Stimulated activated naive B cell treated with anti-CD40 and anti-IgM and Interleukin-4, amounts not matched to agents 10 μg/mL and 1 μg/mL and 100 μg/mL, for 72 hours (primary cell): ENCODE results near the gene BANK1.

Experiments
- ATAC-seq, 2 donors: fragments of 150-1000 bp; cut with Tn5 transposase; replicated peaks; 2 replicates each; pipeline ENCODE4 v1.10.0; 2021; ENCODE audit warnings: moderate library complexity in 1 of 2
- DNase-seq: peaks from one replicate; pipeline ENCODE4 v3.0.0; 2021
- H3K27ac Mint-ChIP-seq: one replicate; pipeline ENCODE4 v1.8.0; 2022; ENCODE audit warnings: mild to moderate bottlenecking, mixed read lengths
- H3K27me3 Mint-ChIP-seq, 2 donors: one replicate each; pipeline ENCODE4 v1.8.0; 2022; ENCODE audit warnings: mixed read lengths in 2 of 2
- H3K36me3 Mint-ChIP-seq, 2 donors: one replicate each; pipeline ENCODE4 v1.8.0; 2022; ENCODE audit warnings: mixed read lengths in 2 of 2, mild to moderate bottlenecking in 1 of 2
- H3K4me1 Mint-ChIP-seq, 2 donors: one replicate each; pipeline ENCODE4 v1.8.0; 2022; ENCODE audit warnings: mixed read lengths in 2 of 2, mild to moderate bottlenecking in 1 of 2
- H3K4me3 Mint-ChIP-seq, 2 donors: one replicate each; pipeline ENCODE4 v1.8.0; 2022; ENCODE audit warnings: mild to moderate bottlenecking in 2 of 2, mixed read lengths in 2 of 2, moderate library complexity in 1 of 2
- H3K9me3 Mint-ChIP-seq, 2 donors: one replicate each; pipeline ENCODE4 v1.8.0; 2022; ENCODE audit warnings: mixed read lengths in 2 of 2, mild to moderate bottlenecking in 1 of 2

Gene BANK1

GRCh38 chr4:101790521-101791181, at the start of gene BANK1:
Gene BANK1, plus strand, starts transcription at chr4:101790730. Its CDS starts 151 bp downstream, at chr4:101790881.
- peaks cover 4 to 5% of the 10 kb centered on the region in 2 donors for H3K9me3 Mint-ChIP-seq
- peak; percentile 92 to 95 for ATAC-seq
- peaks cover 28 to 55% of the 10 kb centered on the region in 2 donors for H3K4me1 Mint-ChIP-seq
- no peaks in the 10 kb centered on the region for H3K27me3 Mint-ChIP-seq
- peak; percentile 90 for DNase-seq
- H3K36me3 Mint-ChIP-seq = peaks cover 3 to 7% of the 10 kb centered on the region in 2 donors
- H3K4me3 Mint-ChIP-seq = peak within 1 kb of the TSS; percentile 91 to 94
- peak within 1 kb of the TSS; percentile 96 for H3K27ac Mint-ChIP-seq

GRCh38 chr4:101753721-101754120, 36.8 kb upstream of the BANK1 start:
- Mint-ChIP-seq H3K36me3 (peaks cover 0 to 4% of the 10 kb centered on the region in 2 donors), H3K9me3 (peaks cover 3 to 4% of the 10 kb centered on the region in 2 donors), H3K4me1 (peaks cover 6 to 17% of the 10 kb centered on the region in 2 donors), H3K27me3 (no peaks in the 10 kb centered on the region), H3K27ac (no peak overlapping the region), H3K4me3 (no peak overlapping the region)
- DNase-seq (no peak), ATAC-seq (no peak)

GRCh38 chr4:101756181-101756580, 34.3 kb upstream of the BANK1 start:
- no peak overlapping the region for H3K4me3 Mint-ChIP-seq
- H3K27ac Mint-ChIP-seq = no peak overlapping the region
- ATAC-seq (peak in 1 of 2 donors; percentile 43), DNase-seq (no peak)
- H3K27me3 Mint-ChIP-seq = no peaks in the 10 kb centered on the region
- H3K4me1 Mint-ChIP-seq = peaks cover 9 to 17% of the 10 kb centered on the region in 2 donors
- H3K9me3 Mint-ChIP-seq = peaks cover 3 to 4% of the 10 kb centered on the region in 2 donors
- H3K36me3 Mint-ChIP-seq = peaks cover 0 to 4% of the 10 kb centered on the region in 2 donors

- no peak for ATAC-seq
- peak overlapping the region in 1 of 2 donors; percentile 46 for H3K4me3 Mint-ChIP-seq
These were observed 29.1 kb upstream of the BANK1 start for GRCh38 chr4:101761405-101761804.

GRCh38 chr4:101762025-101762424, 28.5 kb upstream of the BANK1 start:
- no peaks in the 10 kb centered on the region for H3K27me3 Mint-ChIP-seq
- no peak for DNase-seq
- H3K4me3 Mint-ChIP-seq = peak overlapping the region in 1 of 2 donors; percentile 46
- H3K9me3 Mint-ChIP-seq = peaks cover 5 to 13% of the 10 kb centered on the region in 2 donors
- peak overlapping the region; percentile 74 for H3K27ac Mint-ChIP-seq
- no peak for ATAC-seq
- no peaks in the 10 kb centered on the region for H3K36me3 Mint-ChIP-seq
- peaks cover 11 to 12% of the 10 kb centered on the region in 2 donors for H3K4me1 Mint-ChIP-seq

More at GRCh38 chr4:101761405-101761804, 29.1 kb upstream of the BANK1 start:
- peaks cover 14 to 18% of the 10 kb centered on the region in 2 donors for H3K4me1 Mint-ChIP-seq
- H3K9me3 Mint-ChIP-seq = peaks cover 3 to 9% of the 10 kb centered on the region in 2 donors
- no peak for DNase-seq
- H3K27ac Mint-ChIP-seq = peak overlapping the region; percentile 74
- H3K36me3 Mint-ChIP-seq = no peaks in the 10 kb centered on the region
- no peaks in the 10 kb centered on the region for H3K27me3 Mint-ChIP-seq

- Mint-ChIP-seq H3K36me3 (peaks cover 0 to 3% of the 10 kb centered on the region in 2 donors), H3K4me1 (peaks cover 9 to 10% of the 10 kb centered on the region in 2 donors), H3K9me3 (peaks cover 8 to 17% of the 10 kb centered on the region in 2 donors), H3K27ac (no peak overlapping the region), H3K4me3 (no peak overlapping the region), H3K27me3 (no peaks in the 10 kb centered on the region)
- ATAC-seq = no peak
- no peak for DNase-seq
These were observed 28.0 kb upstream of the BANK1 start for GRCh38 chr4:101762534-101762933.

- no peak for ATAC-seq
- no peak overlapping the region for H3K27ac Mint-ChIP-seq
- no peak for DNase-seq
- peaks cover 9 to 10% of the 10 kb centered on the region in 2 donors for H3K4me1 Mint-ChIP-seq
- no peak overlapping the region for H3K4me3 Mint-ChIP-seq
- peaks cover 10 to 18% of the 10 kb centered on the region in 2 donors for H3K9me3 Mint-ChIP-seq
- H3K27me3 Mint-ChIP-seq = no peaks in the 10 kb centered on the region
- H3K36me3 Mint-ChIP-seq = peaks cover 0 to 3% of the 10 kb centered on the region in 2 donors
These were observed 27.0 kb upstream of the BANK1 start for GRCh38 chr4:101763576-101763975.

- Mint-ChIP-seq H3K4me1 (peaks cover 18 to 41% of the 10 kb centered on the region in 2 donors), H3K27ac (peak overlapping the region; percentile 25), H3K9me3 (peaks cover 7 to 17% of the 10 kb centered on the region in 2 donors), H3K36me3 (peaks cover 7 to 21% of the 10 kb centered on the region in 2 donors), H3K4me3 (no peak overlapping the region), H3K27me3 (no peaks in the 10 kb centered on the region)
- ATAC-seq (no peak), DNase-seq (no peak)
These were observed 15.7 kb upstream of the BANK1 start for GRCh38 chr4:101774807-101775206.

- no peak overlapping the region for H3K27ac Mint-ChIP-seq
- H3K27me3 Mint-ChIP-seq = no peaks in the 10 kb centered on the region
- no peak overlapping the region for H3K4me3 Mint-ChIP-seq
- DNase-seq (no peak), ATAC-seq (peak; percentile 79 to 89)
- H3K36me3 Mint-ChIP-seq = peaks cover 0 to 3% of the 10 kb centered on the region in 2 donors
- peaks cover 0 to 4% of the 10 kb centered on the region in 2 donors for H3K9me3 Mint-ChIP-seq
- peaks cover 20 to 31% of the 10 kb centered on the region in 2 donors for H3K4me1 Mint-ChIP-seq
These were observed 13.1 kb upstream of the BANK1 start for GRCh38 chr4:101777431-101777830.

- Mint-ChIP-seq H3K9me3 (peaks cover 0 to 4% of the 10 kb centered on the region in 2 donors), H3K27ac (no peak overlapping the region), H3K27me3 (no peaks in the 10 kb centered on the region), H3K4me1 (peaks cover 22 to 38% of the 10 kb centered on the region in 2 donors), H3K36me3 (no peaks in the 10 kb centered on the region), H3K4me3 (no peak overlapping the region)
- DNase-seq (no peak), ATAC-seq (no peak)
These were observed 10.2 kb upstream of the BANK1 start for GRCh38 chr4:101780284-101780683.

- Mint-ChIP-seq H3K4me1 (peaks cover 20 to 39% of the 10 kb centered on the region in 2 donors), H3K9me3 (peaks cover 4 to 6% of the 10 kb centered on the region in 2 donors), H3K4me3 (no peak overlapping the region), H3K27ac (no peak overlapping the region), H3K36me3 (peaks cover 3 to 7% of the 10 kb centered on the region in 2 donors), H3K27me3 (no peaks in the 10 kb centered on the region)
- no peak for DNase-seq
- ATAC-seq = no peak
These were observed 8.0 kb upstream of the BANK1 start for GRCh38 chr4:101782546-101782945.

- DNase-seq = no peak
- peaks cover 22 to 37% of the 10 kb centered on the region in 2 donors for H3K4me1 Mint-ChIP-seq
- peak overlapping the region; percentile 11 for H3K27ac Mint-ChIP-seq
- H3K9me3 Mint-ChIP-seq = peaks cover 4 to 5% of the 10 kb centered on the region in 2 donors
- no peak overlapping the region for H3K4me3 Mint-ChIP-seq
- no peak for ATAC-seq
- peaks cover 3 to 7% of the 10 kb centered on the region in 2 donors for H3K36me3 Mint-ChIP-seq
- H3K27me3 Mint-ChIP-seq = no peaks in the 10 kb centered on the region
These were observed 5.6 kb upstream of the BANK1 start for GRCh38 chr4:101784957-101785356.

GRCh38 chr4:101785486-101785885, 5.0 kb upstream of the BANK1 start:
- H3K36me3 Mint-ChIP-seq = peaks cover 3 to 7% of the 10 kb centered on the region in 2 donors
- no peak for DNase-seq
- H3K27me3 Mint-ChIP-seq = no peaks in the 10 kb centered on the region
- no peak overlapping the region for H3K4me3 Mint-ChIP-seq
- peaks cover 4 to 5% of the 10 kb centered on the region in 2 donors for H3K9me3 Mint-ChIP-seq
- peaks cover 24 to 42% of the 10 kb centered on the region in 2 donors for H3K4me1 Mint-ChIP-seq
- no peak for ATAC-seq
- H3K27ac Mint-ChIP-seq = no peak overlapping the region

GRCh38 chr4:101787701-101788316, 2.7 kb upstream of the BANK1 start:
- H3K9me3 Mint-ChIP-seq = peaks cover 4 to 5% of the 10 kb centered on the region in 2 donors
- no peak for ATAC-seq
- no peaks in the 10 kb centered on the region for H3K27me3 Mint-ChIP-seq
- no peak for DNase-seq
- peaks cover 24 to 45% of the 10 kb centered on the region in 2 donors for H3K4me1 Mint-ChIP-seq
- H3K4me3 Mint-ChIP-seq = no peak overlapping the region
- peaks cover 3 to 7% of the 10 kb centered on the region in 2 donors for H3K36me3 Mint-ChIP-seq
- H3K27ac Mint-ChIP-seq = peak overlapping the region; percentile 76
